22Rv1 (cell line): ENCODE results near the gene TIGAR.

Experiments used
- CTCF ChIP-seq: fragments of 450-650 bp; IDR thresholded peaks from 2 replicates; pipeline ENCODE4 v1.5.1; 2017; ENCODE audit warnings: mild to moderate bottlenecking
- ZFX ChIP-seq: fragments of 450-650 bp; IDR thresholded peaks from 2 replicates; pipeline ENCODE4 v1.6.1; 2017; ENCODE audit warnings: antibody characterized with exemption, borderline replicate concordance

GRCh38 chr12:4324366-4324765 lies 3.4 kb downstream of the TIGAR start:
- no peak for TF ChIP-seq CTCF
- no peak for TF ChIP-seq ZFX
